HuH-7 (cell line): ENCODE data around the gene TMEM59L.

Source experiments
- DNase-seq: peaks from one replicate; pipeline ENCODE4 v3.0.0; 2011; ENCODE audit warnings: low spot score

Gene TMEM59L

GRCh38 chr19:18608805-18609716 is 3.6 kb upstream of the TMEM59L start:
- no peak for DNase-seq

- DNase-seq: no peak
These were observed 3.0 kb upstream of the TMEM59L start for GRCh38 chr19:18609717-18610051.

GRCh38 chr19:18610245-18610555 is 2.5 kb upstream of the TMEM59L start:
- no peak for DNase-seq

- DNase-seq: no peak
These were observed 1.9 kb upstream of the TMEM59L start for GRCh38 chr19:18610556-18611326.

- DNase-seq: peak; percentile 67
These were observed 1.2 kb upstream of the TMEM59L start for GRCh38 chr19:18611327-18612050.

GRCh38 chr19:18612051-18612771 is 459 bp upstream of the TMEM59L start:
- no peak for DNase-seq

- DNase-seq: no peak
These were observed 1.0 kb downstream of the TMEM59L start for GRCh38 chr19:18613589-18614234.

GRCh38 chr19:18616023-18616422 is 3.4 kb downstream of the TMEM59L start:
- no peak for DNase-seq

- DNase-seq: no peak
These were observed 4.9 kb downstream of the TMEM59L start for GRCh38 chr19:18617562-18617961.

GRCh38 chr19:18618236-18618635 is 5.6 kb downstream of the TMEM59L start:
- DNase-seq: no peak

- DNase-seq: no peak
These were observed 7.6 kb downstream of the TMEM59L start for GRCh38 chr19:18620311-18620710.

GRCh38 chr19:18620902-18621301 is 8.2 kb downstream of the TMEM59L start:
- no peak for DNase-seq

GRCh38 chr19:18626906-18627305 is 14.2 kb downstream of the TMEM59L start:
- DNase-seq: no peak

- no peak for DNase-seq
These were observed 16.8 kb downstream of the TMEM59L start for GRCh38 chr19:18629166-18630088.

GRCh38 chr19:18633321-18633720 is 20.7 kb downstream of the TMEM59L start:
- no peak for DNase-seq

- DNase-seq: no peak
These were observed 22.1 kb downstream of the TMEM59L start for GRCh38 chr19:18634612-18635297.

- DNase-seq: no peak
These were observed 23.1 kb downstream of the TMEM59L start for GRCh38 chr19:18635831-18636182.

GRCh38 chr19:18636183-18636968 is 23.7 kb downstream of the TMEM59L start:
- peak; percentile 79 for DNase-seq

- no peak for DNase-seq
These were observed 24.4 kb downstream of the TMEM59L start, which contains the start of gene KLHL26 for GRCh38 chr19:18636969-18637629. TSS of gene KLHL26 (plus strand) at chr19:18637028. CDS start at chr19:18637055, 27 bp downstream.
